SK-N-SH (cell line): ENCODE results near the gene MAPK13. TPM values are rescaled to one million over a fixed set of nuclear protein-coding genes. Genes with fewer than 3 reads are reported as not detected.

Source experiments
- CTCF ChIA-PET: fragments of 300-600, 350-600 bp; formaldehyde crosslinking; extraction: SDS; loops from one replicate; lab custom pipeline; 2021; lab: Yijun Ruan, JAX
- POLR2A ChIA-PET: fragments of 350-600 bp; sonication (Branson Sonifier 250); formaldehyde crosslinking; extraction: SDS; loops from one replicate; lab custom pipeline; 2020; ENCODE audit warnings: antibody characterized with exemption, inconsistent platforms; lab: Yijun Ruan, JAX
- DNase-seq: peaks from one replicate; pipeline ENCODE4 v3.0.0; 2012
- H2AFZ ChIP-seq: fragments of 200-600 bp; sonication (generic); 2 replicates; pipeline ENCODE4 v1.8.1; 2016; ENCODE audit warnings: antibody characterized with exemption, mild to moderate bottlenecking, low read depth
- H3F3A ChIP-seq: fragments of 200-600 bp; sonication (generic); replicated peaks from 2 replicates; pipeline ENCODE3; 2016; ENCODE audit warnings: antibody characterized with exemption, mild to moderate bottlenecking; ENCODE audit not compliant: insufficient read depth
- H3K27ac ChIP-seq, 2 experiments: fragments of 200-500 bp in 1 of 2; fragments of 200-600 bp in 1 of 2; sonication (Bioruptor generic) in 1 of 2; sonication (generic), shearing (Covaris generic) in 1 of 2; 2 replicates each; pipeline versions ENCODE4 v1.5.1 to v1.6.1; 2014 to 2016; ENCODE audit warnings: low read depth in 2 of 2, inconsistent platforms in 1 of 2, low read length in 1 of 2, mild to moderate bottlenecking in 1 of 2, mixed read lengths in 1 of 2
- H3K27me3 ChIP-seq: fragments of 200-600 bp; sonication (generic), shearing (Covaris generic); 2 replicates; pipeline ENCODE4 v1.6.1; 2016; ENCODE audit warnings: mixed run types; ENCODE audit not compliant: insufficient read depth
- H3K36me3 ChIP-seq, 2 experiments: fragments of 200-500 bp in 1 of 2; fragments of 200-600 bp in 1 of 2; sonication (Bioruptor generic) in 1 of 2; sonication (generic) in 1 of 2; replicated peaks in 1 of 2; 2 replicates each; pipeline versions ENCODE3 to v1.5.1; 2014 to 2016; ENCODE audit warnings: low read length in 1 of 2, mild to moderate bottlenecking in 1 of 2; ENCODE audit not compliant: insufficient read depth in 2 of 2, control insufficient read depth in 1 of 2
- H3K4me1 ChIP-seq, 2 experiments: fragments of 200-500 bp in 1 of 2; fragments of 200-600 bp in 1 of 2; sonication (Bioruptor generic) in 1 of 2; sonication (generic), shearing (Covaris generic) in 1 of 2; 2 replicates each; pipeline versions ENCODE4 v1.5.1 to v1.6.1; 2014 to 2016; ENCODE audit warnings: low read depth in 1 of 2, low read length in 1 of 2, mixed run types in 1 of 2; ENCODE audit not compliant: insufficient read depth in 2 of 2, control insufficient read depth in 1 of 2
- H3K4me2 ChIP-seq: fragments of 200-600 bp; sonication (generic), shearing (Covaris generic); 2 replicates; pipeline ENCODE4 v1.6.1; 2017; ENCODE audit warnings: mixed run types
- H3K4me3 ChIP-seq, 2 experiments: fragments of 200-500 bp in 1 of 2; fragments of 200-600 bp in 1 of 2; sonication (Bioruptor generic) in 1 of 2; sonication (generic), shearing (Covaris generic) in 1 of 2; 2 replicates each; pipeline versions ENCODE4 v1.5.1 to v1.8.1; 2014 to 2016; ENCODE audit warnings: low read depth in 2 of 2, inconsistent platforms in 1 of 2, low read length in 1 of 2, mild to moderate bottlenecking in 1 of 2, mixed read lengths in 1 of 2, moderate library complexity in 1 of 2
- H3K79me2 ChIP-seq: fragments of 200-600 bp; sonication (generic); 2 replicates; pipeline ENCODE4 v1.8.1; 2017; ENCODE audit warnings: mild to moderate bottlenecking; ENCODE audit not compliant: insufficient read depth
- H3K9ac ChIP-seq: fragments of 200-600 bp; sonication (generic); 2 replicates; pipeline ENCODE4 v1.6.1; 2017; ENCODE audit warnings: mixed run types
- H3K9me2 ChIP-seq: fragments of 200-600 bp; sonication (generic); 2 replicates; pipeline ENCODE4 v1.6.1; 2017; ENCODE audit warnings: mixed run types
- H3K9me3 ChIP-seq: fragments of 200-600 bp; sonication (generic); 2 replicates; pipeline ENCODE4 v1.6.1; 2017; ENCODE audit warnings: mixed run types, mild to moderate bottlenecking, moderate library complexity
- H4K20me1 ChIP-seq: fragments of 200-600 bp; sonication (generic); 2 replicates; pipeline ENCODE4 v1.6.1; 2017; ENCODE audit warnings: mild to moderate bottlenecking, mixed run types; ENCODE audit not compliant: insufficient read depth
- CHD2 ChIP-seq: fragments of 150-350 bp; IDR thresholded peaks from 2 replicates; pipeline ENCODE4 v1.6.1; 2018; ENCODE audit warnings: low read length; ENCODE audit not compliant: partially characterized antibody
- CTCF ChIP-seq: fragments of 200-600 bp; sonication (generic); IDR thresholded peaks from 2 replicates; pipeline ENCODE4 v1.6.1; 2017; ENCODE audit warnings: antibody characterized with exemption, mild to moderate bottlenecking, moderate library complexity
- EZH2phosphoT487 ChIP-seq: fragments of 200-600 bp; sonication (generic); IDR thresholded peaks from 2 replicates; pipeline ENCODE4 v1.6.1; 2017; ENCODE audit warnings: low read depth, mixed run types, mild to moderate bottlenecking, antibody characterized with exemption, moderate library complexity, borderline replicate concordance
- FOSL2 ChIP-seq: IDR thresholded peaks from 2 replicates; pipeline ENCODE4 v1.4.0; 2012; ENCODE audit warnings: low read depth, mild to moderate bottlenecking, moderate library complexity, borderline replicate concordance
- IRF3 ChIP-seq: fragments of 150-350 bp; IDR thresholded peaks from 2 replicates; pipeline ENCODE4 v1.6.1; 2016; ENCODE audit warnings: mild to moderate bottlenecking, low read depth, low read length
- MXI1 ChIP-seq: IDR thresholded peaks from 2 replicates; pipeline ENCODE4 v1.6.1; 2012; ENCODE audit warnings: mild to moderate bottlenecking, low read depth, low read length, improper control_type of control experiment
- NFIC ChIP-seq: IDR thresholded peaks from 2 replicates; pipeline ENCODE4 v1.4.0; 2012; ENCODE audit warnings: borderline replicate concordance
- RAD21 ChIP-seq: IDR thresholded peaks from 2 replicates; pipeline ENCODE4 v1.6.1; 2012; ENCODE audit warnings: mild to moderate bottlenecking, low read length
- RCOR1 ChIP-seq: fragments of 150-350 bp; IDR thresholded peaks from 2 replicates; pipeline ENCODE4 v1.6.1; 2017; ENCODE audit warnings: antibody characterized with exemption, low read length
- RXRA ChIP-seq: IDR thresholded peaks from 2 replicates; pipeline ENCODE4 v1.4.0; 2012; ENCODE audit warnings: low read depth, mild to moderate bottlenecking, borderline replicate concordance
- TAF1 ChIP-seq: IDR thresholded peaks from 2 replicates; pipeline ENCODE4 v1.6.1; 2012; ENCODE audit warnings: low read depth, mild to moderate bottlenecking, low read length, moderate library complexity, borderline replicate concordance
- TCF12 ChIP-seq: IDR thresholded peaks from 2 replicates; pipeline ENCODE4 v1.4.0; 2012
- TEAD4 ChIP-seq: IDR thresholded peaks from 2 replicates; pipeline ENCODE4 v1.4.0; 2012; ENCODE audit warnings: mild to moderate bottlenecking, borderline replicate concordance; ENCODE audit not compliant: insufficient read depth
- USF1 ChIP-seq: IDR thresholded peaks from 2 replicates; pipeline ENCODE4 v1.4.0; 2012; ENCODE audit warnings: low read depth, borderline replicate concordance
- USF2 ChIP-seq: fragments of 150-350 bp; IDR thresholded peaks from 2 replicates; pipeline ENCODE4 v1.6.1; 2017; ENCODE audit warnings: antibody characterized with exemption, low read length, low read depth, borderline replicate concordance
- YY1 ChIP-seq: IDR thresholded peaks from 2 replicates; pipeline ENCODE4 v1.4.0; 2012; ENCODE audit warnings: low read depth, mild to moderate bottlenecking
- WGBS: methylation state at CpG from one replicate; pipeline ENCODE4 v1.1.6; 2017; ENCODE audit warnings: low lambda C conversion rate; 5-methylcytosine and 5-hydroxymethylcytosine counted together
- polyA plus RNA-seq, 3 experiments: library from polyadenylated mRNA; depleted of rRNA; stranded (reverse); fragments of >200 nt; gene quantifications; 2 replicates each; pipeline ENCODE4 v1.2.3, GENCODE V29; 2012
- TF ChIP-seq, protein P1 (sequence below): IDR thresholded peaks from 2 replicates; pipeline ENCODE4; 2012

Gene MAPK13
- polyA plus RNA-seq, 1 of the 3 experiments (the other 2 are of a cell fraction): 2.3 TPM

GRCh38 chr6:36104836-36105235, 25.5 kb upstream of the MAPK13 start (continued):
- TF ChIP-seq USF1: no peak
- TF ChIP-seq FOSL2: no peak

- H2AFZ ChIP-seq: no peak overlapping the region
- H3K79me2 ChIP-seq: no peaks in the 10 kb centered on the region
- ChIA-PET POLR2A (no interaction called here), CTCF (interaction anchor here (1.1 to 2.8 kb wide), 4 partner anchors 14 to 83 kb away, joined by 3 to 19 read pairs (median 5); partner anchors contain the start of gene MAPK14)
- no peak overlapping the region for H3K27ac ChIP-seq
- H4K20me1 ChIP-seq: no peaks in the 10 kb centered on the region
- no peak overlapping the region for H3K9ac ChIP-seq
- H3K27me3 ChIP-seq: no peaks in the 10 kb centered on the region
- peaks cover 0 to 26% of the 10 kb centered on the region in 2 experiments; a peak in 2 of 4 replicates for H3K4me1 ChIP-seq
- no peak for DNase-seq
- H3F3A ChIP-seq: no peaks in the 10 kb centered on the region
- TF ChIP-seq NFIC: no peak
- no peaks in the 10 kb centered on the region for H3K9me3 ChIP-seq
- WGBS: 88% methylated on average over 7 of the region's 7 CpGs
- no peaks in the 10 kb centered on the region for H3K9me2 ChIP-seq
- peaks cover 47 to 55% of the 10 kb centered on the region in 2 experiments for H3K36me3 ChIP-seq
- H3K4me3 ChIP-seq: no peak overlapping the region
- no peak overlapping the region for H3K4me2 ChIP-seq
Measured at GRCh38 chr6:36109092-36109491, 21.2 kb upstream of the MAPK13 start.

- peak overlapping the region in 1 of 2 experiments; percentile 86; a peak in 2 of 4 replicates for H3K27ac ChIP-seq
- no peaks in the 10 kb centered on the region for H3K27me3 ChIP-seq
- H3K4me3 ChIP-seq: no peak overlapping the region
- no peak overlapping the region for H3K9ac ChIP-seq
- H3K4me1 ChIP-seq: peaks cover 0 to 26% of the 10 kb centered on the region in 2 experiments; a peak in 2 of 4 replicates
- no peak overlapping the region for H2AFZ ChIP-seq
- H4K20me1 ChIP-seq: no peaks in the 10 kb centered on the region
- CTCF ChIA-PET: interaction anchor here (1.1 to 2.5 kb wide), 5 partner anchors 14 to 84 kb away, joined by 3 to 16 read pairs (median 4); partner anchors contain the start of gene MAPK14
- no peaks in the 10 kb centered on the region for H3F3A ChIP-seq
- H3K79me2 ChIP-seq: no peaks in the 10 kb centered on the region
- no peaks in the 10 kb centered on the region for H3K9me3 ChIP-seq
- WGBS: 95% methylated on average over 3 of the region's 3 CpGs
- no peak for DNase-seq
- H3K4me2 ChIP-seq: no peak overlapping the region
- peaks cover 46 to 50% of the 10 kb centered on the region in 2 experiments for H3K36me3 ChIP-seq
- no peaks in the 10 kb centered on the region for H3K9me2 ChIP-seq
- POLR2A ChIA-PET: no interaction called here
- TF ChIP-seq EZH2phosphoT487 (no peak), CHD2 (no peak), TEAD4 (no peak), RXRA (no peak), IRF3 (no peak), RCOR1 (no peak), MXI1 (no peak), TAF1 (no peak), CTCF (no peak), RAD21 (no peak), TCF12 (no peak), YY1 (no peak), USF2 (no peak)
- TF ChIP-seq, protein P1, sequence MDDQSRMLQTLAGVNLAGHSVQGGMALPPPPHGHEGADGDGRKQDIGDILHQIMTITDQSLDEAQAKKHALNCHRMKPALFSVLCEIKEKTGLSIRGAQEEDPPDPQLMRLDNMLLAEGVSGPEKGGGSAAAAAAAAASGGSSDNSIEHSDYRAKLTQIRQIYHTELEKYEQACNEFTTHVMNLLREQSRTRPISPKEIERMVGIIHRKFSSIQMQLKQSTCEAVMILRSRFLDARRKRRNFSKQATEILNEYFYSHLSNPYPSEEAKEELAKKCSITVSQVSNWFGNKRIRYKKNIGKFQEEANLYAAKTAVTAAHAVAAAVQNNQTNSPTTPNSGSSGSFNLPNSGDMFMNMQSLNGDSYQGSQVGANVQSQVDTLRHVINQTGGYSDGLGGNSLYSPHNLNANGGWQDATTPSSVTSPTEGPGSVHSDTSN: no peak
Measured at GRCh38 chr6:36110050-36110449, 20.3 kb upstream of the MAPK13 start.
